CD4-positive, alpha-beta T cell treated with Interleukin-4 for 4 hours (primary cell): ENCODE data around the gene PALM.
"Not testable (repeated sequence)": the region's sequence is repeated elsewhere in the genome, so short reads cannot be mapped to it uniquely, and the experiment has no call there.

Source experiments
- DNase-seq: peaks from one replicate; pipeline ENCODE4 v3.0.0-alpha.2; 2020

The PALM gene

GRCh38 chr19:679418-680286 is 29.1 kb upstream of the PALM start:
- DNase-seq, result no peak

GRCh38 chr19:680287-681028 is 28.3 kb upstream of the PALM start:
- peak; percentile 99 for DNase-seq

DNA sequence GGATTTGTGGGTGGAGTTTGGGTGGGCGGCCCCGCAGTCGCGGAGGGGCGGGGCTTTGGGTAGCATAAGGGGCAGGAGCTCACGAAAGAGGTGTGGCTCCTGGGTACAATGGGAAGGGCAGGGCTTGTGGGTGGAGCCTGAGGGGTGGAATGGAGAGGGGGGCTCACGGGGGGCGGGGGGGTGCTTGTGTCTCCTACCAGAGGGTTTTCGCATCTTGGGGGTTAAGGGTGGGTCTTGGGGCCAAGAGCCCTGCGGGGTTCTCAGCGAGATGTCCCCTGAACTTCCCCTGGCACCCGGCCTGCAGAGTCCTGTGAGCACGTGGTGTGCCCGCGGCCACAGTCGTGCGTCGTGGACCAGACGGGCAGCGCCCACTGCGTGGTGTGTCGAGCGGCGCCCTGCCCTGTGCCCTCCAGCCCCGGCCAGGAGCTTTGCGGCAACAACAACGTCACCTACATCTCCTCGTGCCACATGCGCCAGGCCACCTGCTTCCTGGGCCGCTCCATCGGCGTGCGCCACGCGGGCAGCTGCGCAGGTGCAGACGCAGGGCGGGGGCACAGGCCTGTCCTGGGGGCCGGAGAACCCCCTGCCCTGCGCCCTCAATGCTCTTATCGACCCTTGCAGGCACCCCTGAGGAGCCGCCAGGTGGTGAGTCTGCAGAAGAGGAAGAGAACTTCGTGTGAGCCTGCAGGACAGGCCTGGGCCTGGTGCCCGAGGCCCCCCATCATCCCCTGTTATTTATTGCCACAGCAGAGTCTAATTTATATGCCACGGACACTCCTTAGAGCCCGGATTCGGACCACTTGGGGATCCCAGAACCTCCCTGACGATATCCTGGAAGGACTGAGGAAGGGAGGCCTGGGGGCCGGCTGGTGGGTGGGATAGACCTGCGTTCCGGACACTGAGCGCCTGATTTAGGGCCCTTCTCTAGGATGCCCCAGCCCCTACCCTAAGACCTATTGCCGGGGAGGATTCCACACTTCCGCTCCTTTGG is 27.4 kb upstream of the PALM start:
- no peak for DNase-seq

- no peak for DNase-seq
Observed at GRCh38 chr19:682678-683320, 25.9 kb upstream of the PALM start.

DNA sequence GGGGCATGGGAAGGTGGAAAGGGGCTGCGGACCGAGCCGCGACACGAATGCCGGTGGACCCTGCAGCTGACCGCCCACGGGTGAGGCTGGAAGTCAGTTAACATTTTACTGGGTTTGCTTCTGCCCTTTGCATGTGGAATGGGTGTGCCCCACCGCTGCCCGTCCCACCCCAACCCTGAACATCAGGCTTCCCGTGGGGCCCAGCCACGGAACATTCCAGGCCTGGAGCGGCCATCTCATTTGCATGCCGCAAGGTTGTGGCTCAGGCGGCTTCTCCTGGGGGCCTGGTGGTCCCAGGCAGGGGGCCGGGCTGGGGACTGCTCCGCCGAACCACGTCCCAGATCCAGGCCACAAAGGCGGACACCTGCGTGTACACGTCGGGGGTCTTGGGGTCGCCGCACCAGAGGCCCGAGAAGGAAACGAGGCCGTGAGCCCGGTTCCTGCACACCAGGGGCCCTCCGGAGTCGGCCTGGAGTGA is 23.2 kb upstream of the PALM start:
- no peak for DNase-seq

DNA sequence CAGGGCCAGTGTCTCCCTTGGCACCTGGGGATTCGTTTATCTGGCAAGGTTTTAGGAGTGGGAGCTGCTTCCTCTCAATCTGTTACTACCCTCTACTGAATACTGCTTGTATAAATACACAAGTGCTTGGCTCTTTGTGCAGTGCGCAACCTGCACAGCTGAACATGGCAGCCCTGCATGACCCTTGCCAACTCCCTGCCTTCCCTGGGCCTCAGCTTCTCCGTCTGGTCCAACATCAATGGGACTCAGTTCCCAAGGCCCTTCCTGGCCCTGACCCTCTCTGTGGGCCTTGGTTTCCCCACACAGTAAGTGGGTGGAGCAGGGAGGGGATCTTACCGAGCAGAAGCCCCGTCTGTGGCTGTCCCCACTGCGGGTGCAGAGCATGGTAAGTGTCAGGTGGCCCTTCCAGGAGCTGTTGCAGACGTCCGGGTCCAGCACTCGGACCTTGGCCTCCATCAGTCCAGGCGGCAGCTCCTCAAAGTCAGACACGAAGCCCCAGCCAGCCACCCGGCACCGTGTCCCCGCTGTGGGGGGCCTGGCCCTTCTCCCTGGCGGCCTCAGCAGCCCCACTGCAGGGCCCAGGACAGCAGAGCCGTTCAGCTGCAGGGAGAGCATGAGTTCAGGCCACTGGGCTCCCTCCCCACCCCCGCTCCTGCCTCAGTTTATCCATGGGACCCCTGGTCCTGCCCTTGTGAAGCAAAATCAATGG is 22.0 kb upstream of the PALM start:
- DNase-seq, result no peak

- no peak for DNase-seq
Observed at GRCh38 chr19:687569-688166, 21.1 kb upstream of the PALM start.

- no peak for DNase-seq
Observed at GRCh38 chr19:688214-688613, 20.5 kb upstream of the PALM start.

DNA sequence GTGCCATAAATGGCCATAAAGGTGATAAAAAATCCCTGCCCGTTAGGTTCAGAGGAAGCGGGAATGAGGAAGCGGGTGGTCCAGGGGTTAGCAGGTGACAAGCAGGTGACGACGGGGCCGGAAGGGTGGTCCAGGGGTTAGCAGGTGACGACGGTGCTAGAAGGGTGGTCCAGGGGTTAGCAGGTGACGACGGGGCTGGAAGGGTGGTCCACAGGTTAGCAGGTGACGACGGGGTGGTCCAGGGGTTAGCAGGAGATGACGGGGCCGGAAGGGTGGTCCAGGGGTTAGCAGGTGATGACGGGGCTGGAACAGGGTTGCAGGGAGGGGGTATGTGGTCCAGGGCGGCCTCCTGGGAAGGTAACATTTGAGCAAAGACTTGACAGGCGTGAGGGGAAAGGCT is 19.7 kb upstream of the PALM start:
- DNase-seq, result no peak

DNA sequence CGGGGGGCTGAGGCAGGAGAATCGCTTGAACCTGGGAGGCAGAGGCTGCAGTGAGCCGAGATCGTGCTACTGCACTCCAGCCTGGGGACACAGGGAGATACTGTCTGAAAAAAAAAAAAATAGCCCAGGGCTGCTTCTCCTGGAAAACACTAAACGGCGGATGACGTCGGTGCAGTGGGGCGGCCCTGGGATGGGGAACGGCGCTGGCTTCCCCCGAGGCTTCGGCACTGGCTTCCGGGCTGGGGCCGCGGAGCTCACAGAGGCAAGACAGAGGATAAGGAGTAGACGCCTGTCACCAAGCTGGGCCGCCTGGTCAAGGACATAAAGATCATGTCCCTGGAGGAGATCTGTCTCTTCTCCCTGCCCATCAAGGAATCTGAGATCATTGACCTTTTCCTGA is 18.5 kb upstream of the PALM start:
- no peak for DNase-seq

GRCh38 chr19:694481-695351 is 14.0 kb upstream of the PALM start:
- DNase-seq, result no peak

GRCh38 chr19:695352-695949 is 13.3 kb upstream of the PALM start, which contains the start of gene PRSS57:
PRSS57 (minus strand) TSS chr19:695452; CDS start chr19:695430, 22 bp downstream.
- no peak for DNase-seq

- not testable (repeated sequence) for DNase-seq
Observed at GRCh38 chr19:698529-698928, 10.2 kb upstream of the PALM start.

- DNase-seq, result not testable (repeated sequence)
Observed at GRCh38 chr19:699885-700284, 8.8 kb upstream of the PALM start.

DNA sequence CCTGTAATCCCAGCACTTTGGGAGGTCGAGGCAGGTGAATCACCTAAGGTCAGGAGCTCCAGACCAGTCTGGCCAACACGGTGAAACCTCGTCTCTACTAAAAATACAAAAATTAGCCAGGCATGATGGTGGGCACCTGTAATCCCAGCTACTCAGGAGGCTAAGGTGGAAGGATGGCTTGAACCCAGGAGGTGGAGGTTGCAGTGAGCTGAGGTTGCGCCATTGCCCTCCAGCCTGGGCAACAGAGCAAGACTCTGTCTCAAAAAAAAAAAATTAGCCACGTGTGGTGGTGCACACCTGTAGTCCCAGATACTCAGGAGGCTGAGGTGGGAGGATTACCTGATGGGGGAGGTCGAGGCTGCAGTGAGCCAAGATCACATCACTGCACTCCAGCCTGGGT is 5.9 kb upstream of the PALM start:
- DNase-seq, result not testable (repeated sequence)

DNA sequence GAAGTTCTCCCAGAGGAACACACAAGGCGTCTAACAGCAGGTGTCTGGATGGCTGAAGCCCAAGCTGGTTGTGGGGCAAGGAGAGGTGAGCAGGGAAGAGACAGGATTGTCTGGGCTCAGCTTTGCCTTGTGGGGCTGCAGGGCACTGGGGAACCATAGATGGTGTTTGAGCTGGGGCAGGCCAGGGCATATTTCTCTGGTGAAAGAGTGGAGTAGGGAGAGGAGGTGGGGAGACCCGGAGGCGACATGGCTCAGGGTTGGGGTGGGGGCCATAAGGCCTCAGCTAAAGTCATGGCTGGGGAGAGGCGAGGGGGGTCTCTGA is 5.4 kb upstream of the PALM start:
- no peak for DNase-seq

DNA sequence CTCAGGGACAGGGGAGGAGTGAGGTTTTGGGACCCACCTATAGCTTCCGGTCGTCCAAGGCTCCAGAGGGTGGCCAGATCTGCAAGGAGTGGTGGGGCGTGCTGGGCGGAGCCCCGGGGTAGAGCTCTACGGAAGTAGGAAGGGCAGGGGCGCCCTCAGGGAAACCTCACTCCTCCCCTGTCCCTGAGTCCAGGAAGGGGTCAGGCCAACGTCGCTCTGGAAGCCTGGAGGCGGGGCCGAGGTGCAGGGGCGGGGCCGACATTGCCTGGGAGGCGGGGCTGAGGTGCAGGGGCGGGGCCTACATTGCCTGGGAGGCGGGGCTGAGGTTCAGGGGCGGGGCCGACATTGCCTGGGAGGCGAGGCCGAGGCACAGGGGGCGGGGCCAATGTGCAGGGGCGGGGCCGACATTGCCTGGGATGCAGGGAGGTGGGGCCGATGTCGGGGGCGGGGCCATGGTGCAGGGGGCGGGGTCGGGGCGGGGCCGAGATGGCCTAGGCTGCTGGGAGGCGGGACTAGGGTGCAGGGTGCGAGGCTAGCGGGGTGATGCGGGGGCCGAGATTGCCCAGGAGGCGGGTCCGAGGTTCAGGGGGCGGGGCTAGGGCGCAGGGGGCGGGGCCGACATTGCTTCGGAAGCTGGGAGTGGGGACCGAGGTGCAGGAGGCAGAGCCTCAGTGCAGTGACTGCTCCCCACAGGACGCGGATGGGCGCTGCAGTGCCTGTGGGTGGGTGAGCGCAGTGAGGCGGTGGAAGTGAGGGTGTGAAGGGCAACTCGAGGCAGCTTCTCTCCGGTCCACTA is 4.9 kb upstream of the PALM start:
- DNase-seq, result peak; percentile 19

GRCh38 chr19:704447-704741 is 4.3 kb upstream of the PALM start:
- DNase-seq, result no peak
